NCI-H345 (cell line): ENCODE measurements around the gene RPAP2.

Experiments used
- DNase-seq: peaks from one replicate; lab custom pipeline; 2025; lab: John Stamatoyannopoulos, UW

Gene RPAP2

DNA sequence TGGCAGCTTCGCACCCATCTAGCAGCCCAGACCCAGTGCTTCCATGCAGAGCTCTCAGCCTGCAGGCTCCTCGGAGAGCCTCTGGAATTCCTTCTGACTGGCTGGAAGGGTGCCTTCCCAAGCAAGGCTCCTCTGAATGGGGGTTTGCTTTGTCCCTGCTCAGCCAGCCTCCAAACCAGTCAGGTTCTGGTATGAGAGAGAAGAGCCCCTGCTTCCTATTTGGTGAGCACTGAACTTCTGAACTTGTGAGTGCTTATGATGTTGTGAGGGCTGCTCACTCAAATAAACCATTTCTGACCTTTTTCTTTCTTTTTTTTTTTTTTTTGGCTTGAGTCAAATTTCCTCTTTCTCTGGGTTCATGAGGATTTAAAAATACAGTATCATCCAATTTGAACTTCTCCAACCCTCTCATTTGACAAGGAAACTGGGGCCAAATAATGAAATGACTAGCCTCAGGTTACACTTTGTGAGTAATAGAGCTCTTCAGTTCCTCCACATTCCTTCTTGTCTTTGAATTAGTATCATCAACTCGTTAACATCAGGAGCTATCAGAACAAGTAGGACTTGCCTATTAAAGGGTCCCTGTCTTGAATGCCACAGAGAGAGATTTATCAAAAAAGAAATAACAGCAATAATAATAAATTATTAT is 148.3 kb downstream of the RPAP2 start:
- DNase-seq, result no peak

DNA sequence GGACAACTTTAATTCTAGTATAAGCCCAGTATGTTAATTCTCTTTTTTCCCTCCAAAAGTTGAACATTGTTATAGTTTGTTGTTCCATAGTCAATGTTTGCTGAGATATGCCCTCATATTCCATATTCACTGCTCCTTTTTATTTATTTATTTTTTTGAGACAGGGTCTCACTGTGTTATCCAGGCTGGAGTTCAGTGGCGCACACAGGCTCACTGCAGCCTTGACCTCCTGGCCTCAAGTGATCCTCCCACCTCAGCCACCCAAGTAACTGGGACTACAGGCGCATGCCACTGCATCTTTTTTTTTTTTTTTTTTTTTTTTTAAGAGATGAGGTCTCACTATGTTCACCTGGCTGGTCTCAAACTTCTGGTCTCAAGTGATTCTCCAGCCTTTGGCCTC is 149.1 kb downstream of the RPAP2 start:
- no peak for DNase-seq
